Liver (tissue), 9 donors: ENCODE data around the gene SFXN5. TPM values are rescaled to one million over a fixed set of nuclear protein-coding genes. Genes with fewer than 3 reads are reported as not detected.

ENCODE experiments used
- DNase-seq: peaks from one replicate; pipeline ENCODE4 v3.0.0-alpha.2; 2017; ENCODE audit warnings: low spot score
- H3K27ac ChIP-seq, 2 donors: one replicate each; pipeline ENCODE4 v1.7.0; 2013; ENCODE audit warnings: inconsistent platforms in 2 of 2, low read length in 2 of 2, control low read depth in 1 of 2, low read depth in 1 of 2, mild to moderate bottlenecking in 1 of 2
- H3K27me3 ChIP-seq, 4 donors: one replicate each; pipeline versions ENCODE4 v1.6.1 to v1.7.0; 2013; ENCODE audit warnings: low read length in 3 of 4, inconsistent platforms in 1 of 4, mild to moderate bottlenecking in 1 of 4, moderate library complexity in 1 of 4; ENCODE audit not compliant: control insufficient read depth in 4 of 4, insufficient read depth in 4 of 4
- H3K36me3 ChIP-seq, 4 donors: one replicate each; pipeline versions ENCODE4 v1.6.1 to v1.7.0; 2013; ENCODE audit warnings: low read length in 3 of 4, mild to moderate bottlenecking in 3 of 4, low read depth in 1 of 4, moderate library complexity in 1 of 4; ENCODE audit not compliant: control insufficient read depth in 4 of 4, insufficient read depth in 3 of 4
- H3K4me1 ChIP-seq, 4 donors: one replicate each; pipeline versions ENCODE4 v1.6.1 to v1.7.0; 2013; ENCODE audit warnings: low read length in 3 of 4, mild to moderate bottlenecking in 3 of 4, moderate library complexity in 1 of 4; ENCODE audit not compliant: control insufficient read depth in 4 of 4, insufficient read depth in 4 of 4
- H3K4me3 ChIP-seq, 3 donors: one replicate each; pipeline versions ENCODE4 v1.6.1 to v1.7.0; 2013; ENCODE audit warnings: low read length in 3 of 3, control low read depth in 1 of 3, low read depth in 1 of 3, mild to moderate bottlenecking in 1 of 3
- H3K9ac ChIP-seq, 2 donors: one replicate each; pipeline ENCODE4 v1.7.0; 2013; ENCODE audit warnings: low read length in 2 of 2, mild to moderate bottlenecking in 2 of 2, moderate library complexity in 2 of 2, control low read depth in 1 of 2, low read depth in 1 of 2
- H3K9me3 ChIP-seq, 4 donors: one replicate each; pipeline versions ENCODE4 v1.6.1 to v1.7.0; 2013; ENCODE audit warnings: low read length in 3 of 4; ENCODE audit not compliant: control insufficient read depth in 4 of 4
- EGR1 ChIP-seq, 2 donors: IDR thresholded peaks; 2 replicates each; pipeline ENCODE4 v1.6.1; 2016 to 2018; ENCODE audit warnings: antibody characterized with exemption in 2 of 2, low read depth in 2 of 2
- FOXA1 ChIP-seq: IDR thresholded peaks from 2 replicates; pipeline ENCODE4 v1.6.1; 2016; ENCODE audit warnings: antibody characterized with exemption
- FOXA2 ChIP-seq: IDR thresholded peaks from 2 replicates; pipeline ENCODE4 v1.6.1; 2016; ENCODE audit warnings: antibody characterized with exemption
- GABPA ChIP-seq, 2 donors: IDR thresholded peaks in 1 of 2; conservative IDR thresholded peaks in 1 of 2; 2 replicates each; pipeline ENCODE4 v1.6.1; 2016; ENCODE audit warnings: antibody characterized with exemption in 2 of 2, mild to moderate bottlenecking in 1 of 2, moderate library complexity in 1 of 2
- HNF4A ChIP-seq, 2 donors: conservative IDR thresholded peaks; 2 replicates each; pipeline ENCODE4 v1.6.1; 2016; ENCODE audit warnings: antibody characterized with exemption in 2 of 2, mild to moderate bottlenecking in 2 of 2
- HNF4G ChIP-seq: IDR thresholded peaks from 2 replicates; pipeline ENCODE4 v1.6.1; 2016; ENCODE audit warnings: antibody characterized with exemption
- JUND ChIP-seq, 2 donors: IDR thresholded peaks; 2 replicates each; pipeline ENCODE4 v1.6.1; 2016; ENCODE audit warnings: antibody characterized with exemption in 2 of 2
- MAX ChIP-seq: IDR thresholded peaks from 2 replicates; pipeline ENCODE4 v1.6.1; 2016; ENCODE audit warnings: antibody characterized with exemption
- NR2F2 ChIP-seq: IDR thresholded peaks from 2 replicates; pipeline ENCODE4 v1.6.1; 2016; ENCODE audit warnings: antibody characterized with exemption
- RXRA ChIP-seq, 2 donors: IDR thresholded peaks; 2 replicates each; pipeline ENCODE4 v1.6.1; 2017 to 2018; ENCODE audit warnings: antibody characterized with exemption in 2 of 2, mild to moderate bottlenecking in 1 of 2
- SP1 ChIP-seq: IDR thresholded peaks from 2 replicates; pipeline ENCODE4 v1.6.1; 2018; ENCODE audit warnings: antibody characterized with exemption, mild to moderate bottlenecking
- YY1 ChIP-seq: IDR thresholded peaks from 2 replicates; pipeline ENCODE4 v1.6.1; 2016; ENCODE audit warnings: antibody characterized with exemption, mild to moderate bottlenecking
- WGBS: extraction: QIAGEN DNeasy Blood & Tissue Kit; methylation state at CpG from one replicate; pipeline ENCODE4 v1.1.7; 2013; 5-methylcytosine and 5-hydroxymethylcytosine counted together
- polyA plus RNA-seq, 2 donors: library from polyadenylated mRNA; stranded (reverse) in 1 of 2; unstranded in 1 of 2; fragments of 200-250 nt in 1 of 2; fragments of >200 nt in 1 of 2; fragmentation: Nextera tagmentation in 1 of 2; extraction: Ambion mirVana in 1 of 2; gene quantifications; one replicate each; pipeline versions ENCODE4 v1.2.1 to v1.2.3, GENCODE V29; 2013 to 2015
- total RNA-seq, 2 donors: library from RNA; depleted of rRNA; stranded (reverse); fragments of >200 nt; gene quantifications; one replicate each; pipeline ENCODE4 v1.2.3, GENCODE V29; 2014
- TF ChIP-seq, protein P1 (sequence below): fragments of 150-350 bp; IDR thresholded peaks from 2 replicates; pipeline ENCODE4 v1.5.1; 2017; ENCODE audit warnings: improper control_type of control experiment, low read depth, low read length; ENCODE audit not compliant: missing input control
- TF ChIP-seq, protein P2 (sequence below): IDR thresholded peaks from 2 replicates; pipeline ENCODE4 v1.6.1; 2016; ENCODE audit warnings: antibody characterized with exemption
- TF ChIP-seq, protein P3 (sequence below): IDR thresholded peaks from 2 replicates; pipeline ENCODE4 v1.6.1; 2016; ENCODE audit warnings: antibody characterized with exemption, mild to moderate bottlenecking
- donor health status: healthy.
- donor health status: healthy.
- donor health status: healthy.
- donor health status: healthy.
- donor health status: healthy.

The SFXN5 gene
- total and polyA plus RNA-seq, 4 donors, result 23.3 to 58.2 (median 29.5) TPM

DNA sequence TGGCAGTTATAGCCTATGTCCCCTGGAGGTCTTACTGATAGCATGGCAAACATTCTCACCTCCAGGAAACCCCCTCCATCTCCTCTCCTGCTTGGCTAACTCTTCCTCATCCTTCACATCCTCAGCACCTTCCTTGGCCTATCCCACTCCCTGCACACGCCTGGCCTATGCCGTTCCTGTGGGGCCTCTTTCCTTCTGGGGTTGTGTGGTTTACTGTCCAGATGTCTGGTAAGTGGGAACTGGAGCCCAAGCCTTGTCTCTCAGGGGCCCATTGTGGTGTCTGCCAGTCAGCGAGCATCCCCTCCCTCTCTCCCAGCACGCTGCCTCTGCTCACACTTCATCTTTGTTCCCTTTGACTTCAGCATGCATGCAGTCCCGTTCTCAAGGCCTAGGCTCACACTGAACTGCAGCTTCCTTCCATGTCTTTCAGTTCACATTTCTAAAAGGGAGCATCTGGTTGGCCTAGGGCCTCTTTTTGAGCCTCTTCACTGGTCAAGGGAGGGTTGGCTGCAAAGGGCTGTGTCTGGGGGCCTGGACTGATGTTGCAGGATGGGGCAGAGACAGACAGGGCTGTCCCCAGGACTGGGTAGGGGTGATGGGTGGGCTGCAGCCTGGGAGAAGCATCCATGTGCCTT lies 171.2 kb downstream of the SFXN5 start:
- Histone ChIP-seq H3K4me1 (peaks cover 0 to 4% (median 0%) of the 10 kb centered on the region in 4 donors), H3K27me3 (peaks cover 0 to 11% (median 0%) of the 10 kb centered on the region in 4 donors), H3K27ac (no peak overlapping the region), H3K9ac (no peak overlapping the region), H3K9me3 (no peaks in the 10 kb centered on the region), H3K36me3 (no peaks in the 10 kb centered on the region), H3K4me3 (no peak overlapping the region)
- no peak for TF ChIP-seq YY1
- no peak for TF ChIP-seq HNF4G
- no peak for TF ChIP-seq JUND (IDR thresholded peaks at IDR 0.05)
- TF ChIP-seq MAX, result no peak
- TF ChIP-seq RXRA (IDR thresholded peaks at IDR 0.05), result no peak
- no peak for DNase-seq
- WGBS, result 93% methylated on average over 5 of the region's 5 CpGs

GRCh38 chr2:72898585-72898906 lies 173.0 kb downstream of the SFXN5 start:
- H3K4me3 ChIP-seq, result no peak overlapping the region
- no peaks in the 10 kb centered on the region for H3K9me3 ChIP-seq
- WGBS, result 85% methylated on average over 2 of the region's 2 CpGs
- TF ChIP-seq FOXA1 (no peak), EGR1 (IDR thresholded peaks at IDR 0.05; ENCODE audit: low read depth in 2 of 2) (no peak), YY1 (no peak)
- TF ChIP-seq, protein P1, sequence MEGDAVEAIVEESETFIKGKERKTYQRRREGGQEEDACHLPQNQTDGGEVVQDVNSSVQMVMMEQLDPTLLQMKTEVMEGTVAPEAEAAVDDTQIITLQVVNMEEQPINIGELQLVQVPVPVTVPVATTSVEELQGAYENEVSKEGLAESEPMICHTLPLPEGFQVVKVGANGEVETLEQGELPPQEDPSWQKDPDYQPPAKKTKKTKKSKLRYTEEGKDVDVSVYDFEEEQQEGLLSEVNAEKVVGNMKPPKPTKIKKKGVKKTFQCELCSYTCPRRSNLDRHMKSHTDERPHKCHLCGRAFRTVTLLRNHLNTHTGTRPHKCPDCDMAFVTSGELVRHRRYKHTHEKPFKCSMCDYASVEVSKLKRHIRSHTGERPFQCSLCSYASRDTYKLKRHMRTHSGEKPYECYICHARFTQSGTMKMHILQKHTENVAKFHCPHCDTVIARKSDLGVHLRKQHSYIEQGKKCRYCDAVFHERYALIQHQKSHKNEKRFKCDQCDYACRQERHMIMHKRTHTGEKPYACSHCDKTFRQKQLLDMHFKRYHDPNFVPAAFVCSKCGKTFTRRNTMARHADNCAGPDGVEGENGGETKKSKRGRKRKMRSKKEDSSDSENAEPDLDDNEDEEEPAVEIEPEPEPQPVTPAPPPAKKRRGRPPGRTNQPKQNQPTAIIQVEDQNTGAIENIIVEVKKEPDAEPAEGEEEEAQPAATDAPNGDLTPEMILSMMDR, result no peak
- TF ChIP-seq, protein P2, sequence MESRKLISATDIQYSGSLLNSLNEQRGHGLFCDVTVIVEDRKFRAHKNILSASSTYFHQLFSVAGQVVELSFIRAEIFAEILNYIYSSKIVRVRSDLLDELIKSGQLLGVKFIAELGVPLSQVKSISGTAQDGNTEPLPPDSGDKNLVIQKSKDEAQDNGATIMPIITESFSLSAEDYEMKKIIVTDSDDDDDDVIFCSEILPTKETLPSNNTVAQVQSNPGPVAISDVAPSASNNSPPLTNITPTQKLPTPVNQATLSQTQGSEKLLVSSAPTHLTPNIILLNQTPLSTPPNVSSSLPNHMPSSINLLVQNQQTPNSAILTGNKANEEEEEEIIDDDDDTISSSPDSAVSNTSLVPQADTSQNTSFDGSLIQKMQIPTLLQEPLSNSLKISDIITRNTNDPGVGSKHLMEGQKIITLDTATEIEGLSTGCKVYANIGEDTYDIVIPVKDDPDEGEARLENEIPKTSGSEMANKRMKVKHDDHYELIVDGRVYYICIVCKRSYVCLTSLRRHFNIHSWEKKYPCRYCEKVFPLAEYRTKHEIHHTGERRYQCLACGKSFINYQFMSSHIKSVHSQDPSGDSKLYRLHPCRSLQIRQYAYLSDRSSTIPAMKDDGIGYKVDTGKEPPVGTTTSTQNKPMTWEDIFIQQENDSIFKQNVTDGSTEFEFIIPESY, result no peak
- no peaks in the 10 kb centered on the region for H3K36me3 ChIP-seq
- peaks cover 0 to 4% (median 0%) of the 10 kb centered on the region in 4 donors for H3K4me1 ChIP-seq
- H3K27ac ChIP-seq, result no peak overlapping the region
- H3K27me3 ChIP-seq, result peaks cover 0 to 11% (median 0%) of the 10 kb centered on the region in 4 donors
- no peak for DNase-seq
- H3K9ac ChIP-seq, result no peak overlapping the region

DNA sequence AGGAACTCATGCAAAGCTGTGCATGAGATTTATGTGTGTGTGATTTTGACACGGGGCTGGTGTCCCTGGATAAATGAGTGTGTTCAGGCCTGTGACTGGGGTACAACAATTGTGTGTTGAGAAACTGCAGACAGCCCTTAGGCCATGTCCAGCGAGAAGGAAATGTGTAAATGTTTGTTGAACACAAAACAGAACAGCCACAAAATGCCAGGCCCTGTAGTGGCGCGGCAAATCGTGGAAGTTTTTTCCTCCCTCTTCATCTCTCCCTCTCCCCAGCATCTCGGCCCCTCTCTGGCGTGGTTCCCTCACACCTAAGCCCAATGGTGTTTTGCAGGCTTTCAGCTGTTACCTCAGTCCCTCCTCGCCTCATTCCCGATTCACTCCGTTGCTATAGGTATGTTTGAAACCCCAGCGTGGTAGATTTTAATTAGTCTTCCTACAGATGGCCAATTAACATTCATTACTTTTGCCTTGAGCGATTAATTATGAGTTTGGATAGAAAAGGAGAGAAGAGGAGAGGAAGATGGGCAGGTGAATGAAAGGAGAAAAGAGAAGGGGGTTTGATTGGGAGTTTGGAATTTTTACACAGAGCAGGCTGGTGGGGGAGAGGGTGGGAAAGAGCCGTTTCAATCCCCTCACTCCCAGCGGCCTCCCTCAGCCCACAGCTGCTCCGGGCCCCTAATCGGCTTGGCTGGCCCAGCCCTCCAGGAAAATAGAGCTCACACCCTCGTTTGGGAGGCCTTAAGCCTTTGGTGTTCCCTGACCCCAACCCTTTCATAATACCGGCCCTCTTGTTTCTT lies 173.5 kb downstream of the SFXN5 start:
- H3K9me3 ChIP-seq, result no peaks in the 10 kb centered on the region
- no peak overlapping the region for H3K4me3 ChIP-seq
- H3K27ac ChIP-seq, result no peak overlapping the region
- H3K27me3 ChIP-seq, result peaks cover 0 to 11% (median 0%) of the 10 kb centered on the region in 4 donors
- DNase-seq, result no peak
- H3K36me3 ChIP-seq, result no peaks in the 10 kb centered on the region
- H3K4me1 ChIP-seq, result peaks cover 0 to 4% (median 1%) of the 10 kb centered on the region in 4 donors
- no peak for TF ChIP-seq GABPA (IDR thresholded peaks at IDR 0.05 in 1 of 2, conservative IDR thresholded peaks at IDR 0.05 in 1 of 2)
- TF ChIP-seq NR2F2, result no peak
- no peak for TF ChIP-seq HNF4A (conservative IDR thresholded peaks at IDR 0.05)
- TF ChIP-seq SP1, result no peak
- TF ChIP-seq FOXA2, result no peak
- no peak for TF ChIP-seq YY1
- no peak for TF ChIP-seq EGR1 (IDR thresholded peaks at IDR 0.05; ENCODE audit: low read depth in 2 of 2)
- TF ChIP-seq, protein P3, sequence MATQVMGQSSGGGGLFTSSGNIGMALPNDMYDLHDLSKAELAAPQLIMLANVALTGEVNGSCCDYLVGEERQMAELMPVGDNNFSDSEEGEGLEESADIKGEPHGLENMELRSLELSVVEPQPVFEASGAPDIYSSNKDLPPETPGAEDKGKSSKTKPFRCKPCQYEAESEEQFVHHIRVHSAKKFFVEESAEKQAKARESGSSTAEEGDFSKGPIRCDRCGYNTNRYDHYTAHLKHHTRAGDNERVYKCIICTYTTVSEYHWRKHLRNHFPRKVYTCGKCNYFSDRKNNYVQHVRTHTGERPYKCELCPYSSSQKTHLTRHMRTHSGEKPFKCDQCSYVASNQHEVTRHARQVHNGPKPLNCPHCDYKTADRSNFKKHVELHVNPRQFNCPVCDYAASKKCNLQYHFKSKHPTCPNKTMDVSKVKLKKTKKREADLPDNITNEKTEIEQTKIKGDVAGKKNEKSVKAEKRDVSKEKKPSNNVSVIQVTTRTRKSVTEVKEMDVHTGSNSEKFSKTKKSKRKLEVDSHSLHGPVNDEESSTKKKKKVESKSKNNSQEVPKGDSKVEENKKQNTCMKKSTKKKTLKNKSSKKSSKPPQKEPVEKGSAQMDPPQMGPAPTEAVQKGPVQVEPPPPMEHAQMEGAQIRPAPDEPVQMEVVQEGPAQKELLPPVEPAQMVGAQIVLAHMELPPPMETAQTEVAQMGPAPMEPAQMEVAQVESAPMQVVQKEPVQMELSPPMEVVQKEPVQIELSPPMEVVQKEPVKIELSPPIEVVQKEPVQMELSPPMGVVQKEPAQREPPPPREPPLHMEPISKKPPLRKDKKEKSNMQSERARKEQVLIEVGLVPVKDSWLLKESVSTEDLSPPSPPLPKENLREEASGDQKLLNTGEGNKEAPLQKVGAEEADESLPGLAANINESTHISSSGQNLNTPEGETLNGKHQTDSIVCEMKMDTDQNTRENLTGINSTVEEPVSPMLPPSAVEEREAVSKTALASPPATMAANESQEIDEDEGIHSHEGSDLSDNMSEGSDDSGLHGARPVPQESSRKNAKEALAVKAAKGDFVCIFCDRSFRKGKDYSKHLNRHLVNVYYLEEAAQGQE, result no peak
- 86% methylated on average over 18 of the region's 18 CpGs for WGBS
- H3K9ac ChIP-seq, result no peak overlapping the region
